HEK293 (cell line): ENCODE data around the gene TBP.

ENCODE experiments used
- HOXA7 ChIP-seq: sonication (generic); formaldehyde crosslinking; IDR thresholded peaks from 2 replicates; pipeline ENCODE4 v1.8.1; 2022; ENCODE audit warnings: missing genetic modification reagents, borderline replicate concordance
- TRIM28 ChIP-seq: IDR thresholded peaks from 2 replicates; pipeline ENCODE4 v1.6.1; 2011; ENCODE audit warnings: low read length, control low read depth, borderline replicate concordance
- YY2 ChIP-seq: fragments of 450-650 bp; formaldehyde crosslinking; IDR thresholded peaks from 2 replicates; pipeline ENCODE4 v1.5.1; 2016; ENCODE audit warnings: missing biosample characterization, missing genetic modification characterization
- ZNF132 ChIP-seq: fragments of 450-650 bp; formaldehyde crosslinking; IDR thresholded peaks from 2 replicates; pipeline ENCODE4 v1.5.1; 2017; ENCODE audit warnings: missing biosample characterization, missing genetic modification characterization, borderline replicate concordance
- ZNF133 ChIP-seq: fragments of 450-650 bp; formaldehyde crosslinking; IDR thresholded peaks from 2 replicates; pipeline ENCODE4 v1.5.1; 2016; ENCODE audit warnings: missing biosample characterization, missing genetic modification characterization
- ZNF155 ChIP-seq: fragments of 450-650 bp; formaldehyde crosslinking; IDR thresholded peaks from 2 replicates; pipeline ENCODE4 v1.5.1; 2016; ENCODE audit warnings: missing biosample characterization, missing genetic modification characterization
- ZNF16 ChIP-seq: fragments of 450-650 bp; formaldehyde crosslinking; IDR thresholded peaks from 2 replicates; pipeline ENCODE4 v1.5.1; 2016; ENCODE audit warnings: low read depth, missing biosample characterization, missing genetic modification characterization
- ZNF184 ChIP-seq: fragments of 450-650 bp; IDR thresholded peaks from 2 replicates; pipeline ENCODE4 v1.5.1; 2018; ENCODE audit warnings: missing biosample characterization, mild to moderate bottlenecking, missing genetic modification characterization
- ZNF473 ChIP-seq: fragments of 450-650 bp; formaldehyde crosslinking; IDR thresholded peaks from 2 replicates; pipeline ENCODE4 v1.5.1; 2017; ENCODE audit warnings: missing biosample characterization, missing genetic modification characterization
- ZNF501 ChIP-seq: fragments of 450-650 bp; formaldehyde crosslinking; IDR thresholded peaks from 2 replicates; pipeline ENCODE4 v1.5.1; 2016; ENCODE audit warnings: missing biosample characterization, missing genetic modification characterization
- ZNF510 ChIP-seq: fragments of 450-650 bp; formaldehyde crosslinking; IDR thresholded peaks from 2 replicates; pipeline ENCODE4 v1.5.1; 2018; ENCODE audit warnings: mild to moderate bottlenecking, missing genetic modification characterization, missing biosample characterization; ENCODE audit not compliant: insufficient replicate concordance
- ZNF529 ChIP-seq: fragments of 450-650 bp; formaldehyde crosslinking; IDR thresholded peaks from 2 replicates; pipeline ENCODE4 v1.5.1; 2017; ENCODE audit warnings: missing genetic modification characterization, missing biosample characterization; ENCODE audit not compliant: insufficient replicate concordance
- ZNF623 ChIP-seq: fragments of 450-650 bp; formaldehyde crosslinking; IDR thresholded peaks from 2 replicates; pipeline ENCODE4 v1.5.1; 2016; ENCODE audit warnings: missing biosample characterization, missing genetic modification characterization
- ZNF701 ChIP-seq: fragments of 450-650 bp; formaldehyde crosslinking; IDR thresholded peaks from 2 replicates; pipeline ENCODE4 v1.5.1; 2016; ENCODE audit warnings: missing biosample characterization, missing genetic modification characterization
- ZNF707 ChIP-seq: fragments of 450-650 bp; formaldehyde crosslinking; IDR thresholded peaks from 2 replicates; pipeline ENCODE4 v1.5.1; 2016; ENCODE audit warnings: missing biosample characterization, missing genetic modification characterization
- ZNF747 ChIP-seq: fragments of 450-650 bp; formaldehyde crosslinking; IDR thresholded peaks from 2 replicates; pipeline ENCODE4 v1.5.1; 2016; ENCODE audit warnings: missing biosample characterization, missing genetic modification characterization
- ZNF785 ChIP-seq: fragments of 450-650 bp; formaldehyde crosslinking; IDR thresholded peaks from 2 replicates; pipeline ENCODE4 v1.5.1; 2016; ENCODE audit warnings: missing biosample characterization, missing genetic modification characterization
- ZNF792 ChIP-seq: fragments of 450-650 bp; formaldehyde crosslinking; IDR thresholded peaks from 2 replicates; pipeline ENCODE4 v1.5.1; 2016; ENCODE audit warnings: missing biosample characterization, missing genetic modification characterization
- TF ChIP-seq, protein P1 (sequence below): fragments of 450-650 bp; formaldehyde crosslinking; IDR thresholded peaks from 2 replicates; pipeline ENCODE4 v1.5.1; 2017; ENCODE audit warnings: missing biosample characterization, mild to moderate bottlenecking, missing genetic modification characterization, moderate library complexity
- TF ChIP-seq, protein P2 (sequence below): fragments of 450-650 bp; formaldehyde crosslinking; IDR thresholded peaks from 2 replicates; pipeline ENCODE4 v1.5.1; 2017; ENCODE audit warnings: missing biosample characterization, missing genetic modification characterization
- TF ChIP-seq, protein P3 (sequence below): fragments of 450-650 bp; formaldehyde crosslinking; IDR thresholded peaks from 2 replicates; pipeline ENCODE4 v1.5.1; 2017; ENCODE audit warnings: missing biosample characterization, missing genetic modification characterization
- TF ChIP-seq, protein P4 (sequence below): fragments of 450-650 bp; formaldehyde crosslinking; IDR thresholded peaks from 2 replicates; pipeline ENCODE4 v1.5.1; 2016; ENCODE audit warnings: missing biosample characterization, missing genetic modification characterization
- TF ChIP-seq, protein P5 (sequence below): fragments of 450-650 bp; formaldehyde crosslinking; IDR thresholded peaks from 2 replicates; pipeline ENCODE4 v1.5.0; 2017; ENCODE audit warnings: missing biosample characterization, missing genetic modification characterization, borderline replicate concordance
- TF ChIP-seq, protein P6 (sequence below): fragments of 450-650 bp; formaldehyde crosslinking; IDR thresholded peaks from 2 replicates; pipeline ENCODE4 v1.5.1; 2017; ENCODE audit warnings: missing biosample characterization, missing genetic modification characterization

Gene TBP

DNA sequence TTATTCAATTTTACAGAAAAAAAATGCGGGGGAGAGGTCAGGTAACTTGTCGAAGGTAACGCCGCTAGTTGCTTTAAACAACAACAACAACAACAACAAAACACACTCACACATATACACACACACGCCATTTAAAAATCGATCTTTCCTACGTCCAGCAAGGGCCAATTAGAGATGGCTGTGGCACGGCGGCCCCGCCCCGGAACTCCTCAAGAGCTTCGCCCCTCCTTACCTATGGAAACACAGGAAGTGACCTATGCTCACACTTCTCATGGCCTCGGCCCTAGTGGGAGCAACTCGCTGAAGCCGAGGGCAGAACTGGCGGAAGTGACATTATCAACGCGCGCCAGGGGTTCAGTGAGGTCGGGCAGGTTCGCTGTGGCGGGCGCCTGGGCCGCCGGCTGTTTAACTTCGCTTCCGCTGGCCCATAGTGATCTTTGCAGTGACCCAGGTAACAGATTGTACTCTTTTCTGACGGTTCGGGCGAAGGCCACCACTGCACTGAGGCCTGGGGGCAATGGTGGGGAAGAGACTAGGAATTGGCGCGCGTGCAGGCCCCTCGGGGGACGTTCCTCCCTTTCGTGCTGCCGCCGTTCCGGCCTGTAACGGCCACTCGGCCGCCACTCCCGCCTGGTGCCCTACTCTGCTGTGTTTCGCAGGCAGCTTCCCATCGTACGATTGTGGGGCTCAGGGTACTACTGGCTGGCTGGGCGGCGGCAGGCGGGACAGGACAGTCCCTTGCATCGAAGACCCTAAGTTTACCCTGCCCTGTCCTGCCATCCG, at the start of gene TBP (continued):
- TF ChIP-seq HOXA7 (CRISPR knock-in tag) = no peak
- TF ChIP-seq, protein P1, sequence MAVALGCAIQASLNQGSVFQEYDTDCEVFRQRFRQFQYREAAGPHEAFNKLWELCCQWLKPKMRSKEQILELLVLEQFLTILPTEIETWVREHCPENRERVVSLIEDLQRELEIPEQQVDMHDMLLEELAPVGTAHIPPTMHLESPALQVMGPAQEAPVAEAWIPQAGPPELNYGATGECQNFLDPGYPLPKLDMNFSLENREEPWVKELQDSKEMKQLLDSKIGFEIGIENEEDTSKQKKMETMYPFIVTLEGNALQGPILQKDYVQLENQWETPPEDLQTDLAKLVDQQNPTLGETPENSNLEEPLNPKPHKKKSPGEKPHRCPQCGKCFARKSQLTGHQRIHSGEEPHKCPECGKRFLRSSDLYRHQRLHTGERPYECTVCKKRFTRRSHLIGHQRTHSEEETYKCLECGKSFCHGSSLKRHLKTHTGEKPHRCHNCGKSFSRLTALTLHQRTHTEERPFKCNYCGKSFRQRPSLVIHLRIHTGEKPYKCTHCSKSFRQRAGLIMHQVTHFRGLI (tag by site-specific recombination) = peak; percentile 54; the same call in 1 of the 2 replicates
- no peak for TF ChIP-seq ZNF132
- no peak for TF ChIP-seq ZNF529 (tag by site-specific recombination)
- TF ChIP-seq TRIM28 = 0 out of 2 replicates have a peak, but pooled peaks have one; percentile 43
- TF ChIP-seq ZNF785 = no peak
- TF ChIP-seq ZNF501 (tag by site-specific recombination) = peak; percentile 67; the same call in 1 of the 2 replicates
- TF ChIP-seq, protein P2, sequence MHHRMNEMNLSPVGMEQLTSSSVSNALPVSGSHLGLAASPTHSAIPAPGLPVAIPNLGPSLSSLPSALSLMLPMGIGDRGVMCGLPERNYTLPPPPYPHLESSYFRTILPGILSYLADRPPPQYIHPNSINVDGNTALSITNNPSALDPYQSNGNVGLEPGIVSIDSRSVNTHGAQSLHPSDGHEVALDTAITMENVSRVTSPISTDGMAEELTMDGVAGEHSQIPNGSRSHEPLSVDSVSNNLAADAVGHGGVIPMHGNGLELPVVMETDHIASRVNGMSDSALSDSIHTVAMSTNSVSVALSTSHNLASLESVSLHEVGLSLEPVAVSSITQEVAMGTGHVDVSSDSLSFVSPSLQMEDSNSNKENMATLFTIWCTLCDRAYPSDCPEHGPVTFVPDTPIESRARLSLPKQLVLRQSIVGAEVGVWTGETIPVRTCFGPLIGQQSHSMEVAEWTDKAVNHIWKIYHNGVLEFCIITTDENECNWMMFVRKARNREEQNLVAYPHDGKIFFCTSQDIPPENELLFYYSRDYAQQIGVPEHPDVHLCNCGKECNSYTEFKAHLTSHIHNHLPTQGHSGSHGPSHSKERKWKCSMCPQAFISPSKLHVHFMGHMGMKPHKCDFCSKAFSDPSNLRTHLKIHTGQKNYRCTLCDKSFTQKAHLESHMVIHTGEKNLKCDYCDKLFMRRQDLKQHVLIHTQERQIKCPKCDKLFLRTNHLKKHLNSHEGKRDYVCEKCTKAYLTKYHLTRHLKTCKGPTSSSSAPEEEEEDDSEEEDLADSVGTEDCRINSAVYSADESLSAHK (tag by site-specific recombination) = 0 out of 2 replicates have a peak, but pooled peaks have one; percentile 32
- peak; percentile 84 for TF ChIP-seq YY2 (tag by site-specific recombination)
- TF ChIP-seq ZNF16 (tag by site-specific recombination) = no peak
- no peak for TF ChIP-seq ZNF155
- TF ChIP-seq ZNF133 (tag by site-specific recombination) = no peak
- no peak for TF ChIP-seq ZNF792 (tag by site-specific recombination)
- TF ChIP-seq, protein P3, sequence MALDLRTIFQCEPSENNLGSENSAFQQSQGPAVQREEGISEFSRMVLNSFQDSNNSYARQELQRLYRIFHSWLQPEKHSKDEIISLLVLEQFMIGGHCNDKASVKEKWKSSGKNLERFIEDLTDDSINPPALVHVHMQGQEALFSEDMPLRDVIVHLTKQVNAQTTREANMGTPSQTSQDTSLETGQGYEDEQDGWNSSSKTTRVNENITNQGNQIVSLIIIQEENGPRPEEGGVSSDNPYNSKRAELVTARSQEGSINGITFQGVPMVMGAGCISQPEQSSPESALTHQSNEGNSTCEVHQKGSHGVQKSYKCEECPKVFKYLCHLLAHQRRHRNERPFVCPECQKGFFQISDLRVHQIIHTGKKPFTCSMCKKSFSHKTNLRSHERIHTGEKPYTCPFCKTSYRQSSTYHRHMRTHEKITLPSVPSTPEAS (tag by site-specific recombination) = no peak
- TF ChIP-seq ZNF707 (tag by site-specific recombination) = no peak
- no peak for TF ChIP-seq ZNF473
- TF ChIP-seq, protein P4, sequence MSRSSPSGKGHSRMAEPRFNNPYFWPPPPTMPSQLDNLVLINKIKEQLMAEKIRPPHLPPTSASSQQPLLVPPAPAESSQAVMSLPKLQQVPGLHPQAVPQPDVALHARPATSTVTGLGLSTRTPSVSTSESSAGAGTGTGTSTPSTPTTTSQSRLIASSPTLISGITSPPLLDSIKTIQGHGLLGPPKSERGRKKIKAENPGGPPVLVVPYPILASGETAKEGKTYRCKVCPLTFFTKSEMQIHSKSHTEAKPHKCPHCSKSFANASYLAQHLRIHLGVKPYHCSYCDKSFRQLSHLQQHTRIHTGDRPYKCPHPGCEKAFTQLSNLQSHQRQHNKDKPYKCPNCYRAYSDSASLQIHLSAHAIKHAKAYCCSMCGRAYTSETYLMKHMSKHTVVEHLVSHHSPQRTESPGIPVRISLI (tag by site-specific recombination) = no peak
- TF ChIP-seq, protein P5, sequence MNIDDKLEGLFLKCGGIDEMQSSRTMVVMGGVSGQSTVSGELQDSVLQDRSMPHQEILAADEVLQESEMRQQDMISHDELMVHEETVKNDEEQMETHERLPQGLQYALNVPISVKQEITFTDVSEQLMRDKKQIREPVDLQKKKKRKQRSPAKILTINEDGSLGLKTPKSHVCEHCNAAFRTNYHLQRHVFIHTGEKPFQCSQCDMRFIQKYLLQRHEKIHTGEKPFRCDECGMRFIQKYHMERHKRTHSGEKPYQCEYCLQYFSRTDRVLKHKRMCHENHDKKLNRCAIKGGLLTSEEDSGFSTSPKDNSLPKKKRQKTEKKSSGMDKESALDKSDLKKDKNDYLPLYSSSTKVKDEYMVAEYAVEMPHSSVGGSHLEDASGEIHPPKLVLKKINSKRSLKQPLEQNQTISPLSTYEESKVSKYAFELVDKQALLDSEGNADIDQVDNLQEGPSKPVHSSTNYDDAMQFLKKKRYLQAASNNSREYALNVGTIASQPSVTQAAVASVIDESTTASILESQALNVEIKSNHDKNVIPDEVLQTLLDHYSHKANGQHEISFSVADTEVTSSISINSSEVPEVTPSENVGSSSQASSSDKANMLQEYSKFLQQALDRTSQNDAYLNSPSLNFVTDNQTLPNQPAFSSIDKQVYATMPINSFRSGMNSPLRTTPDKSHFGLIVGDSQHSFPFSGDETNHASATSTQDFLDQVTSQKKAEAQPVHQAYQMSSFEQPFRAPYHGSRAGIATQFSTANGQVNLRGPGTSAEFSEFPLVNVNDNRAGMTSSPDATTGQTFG = no peak
- TF ChIP-seq, protein P6, sequence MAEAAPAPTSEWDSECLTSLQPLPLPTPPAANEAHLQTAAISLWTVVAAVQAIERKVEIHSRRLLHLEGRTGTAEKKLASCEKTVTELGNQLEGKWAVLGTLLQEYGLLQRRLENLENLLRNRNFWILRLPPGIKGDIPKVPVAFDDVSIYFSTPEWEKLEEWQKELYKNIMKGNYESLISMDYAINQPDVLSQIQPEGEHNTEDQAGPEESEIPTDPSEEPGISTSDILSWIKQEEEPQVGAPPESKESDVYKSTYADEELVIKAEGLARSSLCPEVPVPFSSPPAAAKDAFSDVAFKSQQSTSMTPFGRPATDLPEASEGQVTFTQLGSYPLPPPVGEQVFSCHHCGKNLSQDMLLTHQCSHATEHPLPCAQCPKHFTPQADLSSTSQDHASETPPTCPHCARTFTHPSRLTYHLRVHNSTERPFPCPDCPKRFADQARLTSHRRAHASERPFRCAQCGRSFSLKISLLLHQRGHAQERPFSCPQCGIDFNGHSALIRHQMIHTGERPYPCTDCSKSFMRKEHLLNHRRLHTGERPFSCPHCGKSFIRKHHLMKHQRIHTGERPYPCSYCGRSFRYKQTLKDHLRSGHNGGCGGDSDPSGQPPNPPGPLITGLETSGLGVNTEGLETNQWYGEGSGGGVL (tag by site-specific recombination) = no peak
- TF ChIP-seq ZNF747 (tag by site-specific recombination) = no peak
- TF ChIP-seq ZNF510 (tag by site-specific recombination) = no peak
- no peak; the same call in 1 of the 2 replicates for TF ChIP-seq ZNF623 (tag by site-specific recombination)
- no peak for TF ChIP-seq ZNF701 (tag by site-specific recombination)
- TF ChIP-seq ZNF184 = no peak
